ENCODE results near the gene ASB3.
"Not testable (repeated sequence)": the region's sequence is repeated elsewhere in the genome, so short reads cannot be mapped to it uniquely, and the experiment has no call there.

ASB3 gene, protein sequence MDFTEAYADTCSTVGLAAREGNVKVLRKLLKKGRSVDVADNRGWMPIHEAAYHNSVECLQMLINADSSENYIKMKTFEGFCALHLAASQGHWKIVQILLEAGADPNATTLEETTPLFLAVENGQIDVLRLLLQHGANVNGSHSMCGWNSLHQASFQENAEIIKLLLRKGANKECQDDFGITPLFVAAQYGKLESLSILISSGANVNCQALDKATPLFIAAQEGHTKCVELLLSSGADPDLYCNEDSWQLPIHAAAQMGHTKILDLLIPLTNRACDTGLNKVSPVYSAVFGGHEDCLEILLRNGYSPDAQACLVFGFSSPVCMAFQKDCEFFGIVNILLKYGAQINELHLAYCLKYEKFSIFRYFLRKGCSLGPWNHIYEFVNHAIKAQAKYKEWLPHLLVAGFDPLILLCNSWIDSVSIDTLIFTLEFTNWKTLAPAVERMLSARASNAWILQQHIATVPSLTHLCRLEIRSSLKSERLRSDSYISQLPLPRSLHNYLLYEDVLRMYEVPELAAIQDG

DNA sequence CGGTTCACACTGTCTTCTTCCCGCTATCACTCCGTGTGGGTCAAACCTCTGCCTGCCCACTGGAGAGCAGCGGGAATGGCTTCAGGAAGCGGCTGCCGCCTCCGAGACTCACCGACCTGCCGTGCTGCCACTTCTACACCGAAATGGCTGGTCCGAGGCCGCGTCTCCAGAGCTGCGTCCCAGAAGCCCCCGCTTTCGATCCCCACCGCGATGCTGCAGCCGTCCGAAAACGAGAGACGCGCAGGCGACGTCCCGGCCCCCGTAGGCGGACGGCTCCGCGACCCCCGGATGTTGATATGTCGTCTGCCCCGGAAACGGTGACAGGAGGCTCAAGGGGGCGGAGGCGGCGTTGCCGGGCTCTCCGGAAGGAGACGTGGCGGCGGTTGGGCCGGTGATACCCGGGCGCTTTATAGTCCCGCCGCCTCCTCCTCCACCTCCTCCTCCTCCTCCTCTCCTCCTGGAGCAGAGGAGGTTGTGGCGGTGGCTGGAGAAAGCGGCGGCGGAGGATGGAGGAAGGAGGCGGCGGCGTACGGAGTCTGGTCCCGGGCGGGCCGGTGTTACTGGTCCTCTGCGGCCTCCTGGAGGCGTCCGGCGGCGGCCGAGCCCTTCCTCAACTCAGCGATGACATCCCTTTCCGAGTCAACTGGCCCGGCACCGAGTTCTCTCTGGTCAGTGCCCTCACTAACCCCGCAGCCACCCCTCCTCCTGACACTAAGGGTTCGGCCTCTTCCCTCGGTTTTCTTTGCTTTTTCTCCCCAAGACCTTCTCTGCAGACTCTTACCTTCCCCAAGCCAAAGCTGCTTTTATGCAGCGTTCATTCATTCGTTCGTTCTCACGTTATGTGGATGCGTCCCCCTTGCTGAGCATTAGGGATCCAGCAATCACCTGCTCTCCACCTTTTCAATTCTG, at the start of gene ASB3, which contains the start of gene ERLEC1:
ASB3 (minus strand) TSS at position 249 of the 909 bp plus-strand sequence. CDS start 21,381 bp downstream, outside the sequence.
ERLEC1 (plus strand) TSS at position 340 of the 909 bp plus-strand sequence; CDS start at position 507, 167 bp downstream.
- DNase-seq, result peak; percentile 69

DNA sequence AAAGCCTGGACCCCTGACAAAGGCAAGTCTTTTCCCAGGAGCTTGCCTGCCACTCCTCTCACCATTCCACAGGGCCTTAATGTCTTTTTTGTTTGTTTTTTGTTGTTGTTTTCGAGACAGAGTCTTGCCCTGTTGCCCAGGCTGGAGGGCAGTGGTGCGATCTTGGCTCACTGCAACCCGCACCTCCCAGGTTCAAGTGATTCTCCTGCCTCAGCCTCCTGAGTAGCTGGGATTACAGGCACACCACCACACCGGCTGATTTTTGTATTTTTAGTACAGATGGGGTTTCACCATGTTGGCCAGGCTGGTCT, 43.2 kb upstream of the ASB3 start:
- DNase-seq, result not testable (repeated sequence)

DNA sequence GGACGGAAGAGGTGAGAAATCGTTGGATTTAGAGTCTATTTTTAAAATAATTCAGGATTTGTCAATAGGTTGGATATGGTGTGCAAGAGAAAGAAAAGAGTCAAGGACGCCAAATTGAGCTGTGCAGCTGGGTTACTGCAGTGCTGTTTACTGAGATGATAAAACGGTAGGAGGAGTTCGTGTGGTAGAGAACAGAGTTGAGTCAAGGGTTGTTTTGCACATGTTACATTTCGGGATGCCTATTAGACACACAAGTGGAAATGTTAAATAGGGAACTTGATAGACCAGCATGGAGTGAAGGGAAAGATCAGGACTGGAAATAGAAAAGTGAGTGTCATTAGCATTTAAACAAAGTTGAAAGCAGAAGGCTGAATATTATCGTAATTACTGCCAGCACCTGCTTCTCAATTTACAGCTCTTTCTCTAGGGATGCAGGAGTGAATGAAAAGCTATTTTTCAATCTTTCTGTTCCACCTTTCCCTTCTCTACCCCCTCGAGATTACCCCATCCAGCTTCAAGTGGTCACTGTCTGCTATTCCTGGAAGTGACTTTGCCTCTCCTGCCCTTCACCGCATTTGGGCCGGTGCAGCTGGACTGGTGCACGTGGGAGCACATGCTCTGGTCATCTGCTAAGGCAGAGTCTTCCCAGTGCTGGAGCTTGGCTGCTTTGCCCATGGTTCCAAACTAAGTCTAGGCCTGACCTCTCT, 42.7 kb upstream of the ASB3 start:
- DNase-seq, result no peak

DNA sequence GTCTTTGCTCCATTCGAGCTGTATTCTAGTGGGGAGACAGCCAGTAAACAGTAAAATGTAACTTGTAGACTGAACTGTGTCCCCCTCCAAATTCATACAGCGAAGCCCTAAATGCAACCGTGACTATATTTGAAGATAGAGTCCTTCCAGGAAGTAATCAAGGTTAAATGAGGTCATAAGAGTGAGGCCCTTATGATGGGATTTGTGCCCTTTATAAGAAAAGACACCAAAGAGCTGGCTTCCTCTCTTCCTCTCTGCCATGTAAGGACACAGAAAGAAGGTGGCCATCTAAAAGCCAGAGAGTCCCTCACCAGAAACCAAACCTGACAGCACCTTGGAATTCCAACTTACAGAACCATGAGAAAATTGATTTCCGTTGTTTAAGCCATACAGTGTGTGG, 41.6 kb upstream of the ASB3 start:
- DNase-seq, result no peak

DNA sequence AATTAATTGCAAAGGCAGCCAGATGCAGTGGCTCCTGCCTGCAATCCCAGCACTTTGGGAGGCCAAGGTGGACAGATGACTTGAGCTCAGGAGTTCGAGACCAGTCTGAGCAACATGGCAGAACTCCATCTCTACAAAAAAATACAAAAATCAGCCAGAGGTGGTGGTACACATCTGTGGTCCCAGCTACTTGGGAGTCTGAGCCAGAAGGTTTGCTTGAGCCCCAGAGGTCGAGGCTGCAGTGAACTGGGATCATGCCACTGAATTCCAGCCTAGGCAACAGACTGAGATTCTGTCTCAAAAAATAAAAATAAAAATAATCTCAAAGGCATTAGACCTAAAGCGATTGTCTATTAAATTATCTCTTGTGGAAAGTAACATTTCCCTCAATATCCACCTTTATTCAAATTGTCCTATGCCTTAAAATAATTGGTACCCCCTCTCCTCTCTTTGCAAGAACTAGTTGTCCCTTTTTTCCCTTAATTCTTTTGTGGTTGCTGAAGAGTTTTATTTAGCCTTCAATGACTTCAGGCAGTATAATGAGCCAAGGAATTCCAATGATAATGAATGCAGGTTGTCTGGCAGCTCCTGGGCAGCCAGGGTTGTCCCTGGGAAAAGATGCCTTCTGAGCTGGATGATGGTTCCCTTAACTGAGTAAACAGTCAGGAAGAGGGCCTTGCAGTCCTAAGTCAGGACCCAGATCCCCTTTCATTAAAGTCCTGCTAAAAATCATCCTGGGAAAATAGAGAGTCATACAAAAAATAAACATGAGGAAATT, 40.8 kb upstream of the ASB3 start:
- DNase-seq, result no peak

DNA sequence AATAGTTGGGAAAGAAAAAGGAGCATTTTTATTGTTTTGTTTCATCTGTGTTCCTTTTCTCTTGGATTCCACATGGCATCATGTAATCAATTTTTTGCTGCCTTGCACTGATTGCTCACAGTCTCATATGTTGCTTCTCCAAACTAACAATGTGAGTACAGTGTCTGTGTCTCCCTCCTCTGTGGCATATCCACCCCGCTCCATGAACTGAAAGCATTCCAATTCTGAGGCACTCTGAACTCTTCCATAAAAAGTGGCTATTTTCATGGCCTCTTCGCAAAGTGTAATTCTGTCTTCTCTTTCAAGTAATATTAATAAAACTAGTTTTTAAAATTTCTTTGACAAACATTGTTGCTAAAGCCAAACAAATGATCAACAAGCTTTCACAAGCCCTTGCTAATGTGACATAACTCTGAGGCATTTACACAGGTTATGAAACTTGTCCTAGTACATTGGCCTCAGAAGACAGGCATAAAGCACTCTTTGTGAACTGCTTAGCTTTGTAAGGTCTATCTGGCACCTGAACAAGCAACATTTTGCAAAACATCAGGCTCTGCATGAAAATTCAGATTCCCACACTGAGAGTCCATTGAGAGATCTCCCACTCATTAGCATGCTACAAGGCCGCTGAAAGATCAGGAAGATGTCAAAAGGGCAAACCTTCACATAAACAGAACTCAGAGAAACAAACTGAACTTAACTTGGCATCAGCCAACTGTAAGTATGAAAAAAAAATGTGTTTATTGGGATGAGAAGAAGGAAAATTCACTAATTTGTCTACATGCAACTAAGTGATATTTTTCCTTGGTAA, 40.0 kb upstream of the ASB3 start:
- no peak for DNase-seq

DNA sequence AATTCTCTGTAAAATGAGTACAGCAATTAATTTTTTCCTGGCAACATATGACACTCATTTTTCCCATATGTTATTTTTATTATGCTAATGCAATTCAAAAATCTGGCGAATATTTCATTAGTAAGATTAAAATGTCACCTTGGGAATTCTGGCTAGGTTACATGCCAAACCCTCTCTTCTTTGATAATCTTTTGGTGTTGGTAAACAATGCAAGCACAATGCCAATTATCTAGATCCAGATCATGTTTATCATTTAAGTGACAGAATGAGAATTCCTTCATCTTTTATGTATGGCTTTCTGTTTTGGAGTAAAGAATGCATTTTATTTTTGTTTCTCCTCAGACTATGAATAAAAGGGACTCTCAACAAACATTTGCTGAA, 39.3 kb upstream of the ASB3 start:
- DNase-seq, result no peak

DNA sequence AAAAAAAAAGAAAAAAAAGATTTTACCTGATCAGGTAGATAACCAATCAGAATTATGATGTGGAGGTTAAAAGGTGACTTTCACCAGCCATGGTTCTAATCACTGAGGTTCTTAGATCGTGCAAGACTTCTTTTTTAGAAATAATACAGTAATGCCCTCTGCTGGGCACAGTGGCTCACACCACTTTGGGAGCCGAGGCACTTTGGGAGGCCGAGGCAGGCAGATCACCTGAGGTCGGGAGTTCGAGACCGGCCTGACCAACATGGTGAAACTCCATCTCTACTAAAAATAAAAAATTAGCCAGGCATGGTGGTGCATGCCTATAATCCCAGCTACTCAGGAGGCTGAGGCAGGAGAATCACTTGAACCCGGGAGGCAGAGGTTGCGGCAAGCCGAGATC, 36.9 kb upstream of the ASB3 start:
- not testable (repeated sequence) for DNase-seq

DNA sequence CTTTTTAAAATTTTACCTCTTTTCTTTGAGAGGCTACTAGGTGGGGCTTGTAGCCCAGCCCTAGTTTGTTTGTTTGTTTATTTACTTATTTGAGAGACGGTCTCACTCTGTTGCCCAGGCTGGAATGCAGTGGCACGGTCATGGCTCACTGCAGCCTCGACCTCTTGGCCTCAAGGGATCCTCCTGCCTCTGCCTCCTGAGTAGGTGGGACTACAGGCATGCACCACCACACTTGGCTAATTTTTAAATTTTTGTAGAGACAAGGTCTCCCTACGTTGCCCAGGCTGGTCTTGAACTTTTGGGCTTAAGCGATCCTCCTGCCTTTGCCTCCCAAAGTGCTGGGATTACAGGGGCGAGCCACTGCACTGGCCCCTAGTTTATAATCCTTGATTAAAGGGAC, 35.1 kb upstream of the ASB3 start:
- no peak for DNase-seq

DNA sequence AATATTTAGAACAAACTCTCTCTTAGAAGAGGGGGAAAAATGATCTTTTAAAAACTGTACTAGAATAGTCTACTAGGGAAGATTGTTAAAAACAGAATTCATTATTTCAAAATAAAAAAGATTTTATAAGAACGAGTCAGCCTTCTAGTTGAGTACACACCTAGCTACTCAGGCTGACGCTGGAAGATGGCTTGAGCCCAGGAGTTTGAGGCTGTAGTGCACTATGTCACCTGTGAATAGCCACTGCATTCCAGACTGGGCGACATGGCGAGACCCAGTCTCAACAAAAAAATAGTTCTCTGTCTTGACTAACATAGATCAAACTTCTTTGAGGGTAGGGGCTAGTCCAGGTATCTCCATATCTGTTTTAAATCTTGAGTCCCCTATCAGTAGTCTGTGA, 34.0 kb upstream of the ASB3 start:
- no peak for DNase-seq

DNA sequence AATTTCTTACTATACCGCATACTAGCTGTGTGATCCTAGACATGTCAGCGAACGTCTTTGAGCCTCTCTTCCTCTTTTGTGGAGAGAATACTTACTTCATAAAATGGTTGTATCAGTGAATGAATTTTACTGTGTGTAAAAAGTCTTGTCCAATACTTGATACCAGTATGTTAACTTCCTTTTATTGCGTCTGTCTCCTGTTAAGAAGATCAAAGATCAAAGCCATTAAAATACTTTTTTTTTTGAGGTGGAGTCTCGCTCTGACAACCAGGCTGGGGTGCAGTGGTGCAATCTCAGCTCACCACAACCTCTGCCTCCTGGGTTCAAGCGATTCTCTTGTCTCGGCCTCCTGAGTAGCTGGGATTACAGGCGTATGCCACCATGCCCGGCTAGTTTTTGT, 33.3 kb upstream of the ASB3 start:
- DNase-seq, result no peak

DNA sequence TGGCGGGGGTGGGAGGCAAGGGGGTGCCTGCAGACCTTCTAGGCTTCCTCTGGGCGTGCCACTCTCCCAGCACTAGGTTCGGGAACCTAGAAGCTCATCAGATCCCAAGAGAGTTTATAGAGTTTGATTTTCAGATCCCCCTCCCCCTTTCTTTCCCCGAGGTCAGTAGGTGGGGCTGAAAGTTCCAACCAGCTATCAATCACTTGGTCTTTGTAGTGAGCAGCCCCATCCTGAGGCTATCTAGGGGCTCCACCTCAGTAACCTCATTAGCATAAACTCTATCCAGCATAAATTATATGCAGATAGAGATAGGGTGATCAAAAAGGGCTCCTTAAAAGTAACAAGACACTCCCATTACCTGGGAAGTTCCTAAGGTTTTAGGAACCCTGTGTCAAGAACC, 32.9 kb upstream of the ASB3 start:
- DNase-seq, result no peak

DNA sequence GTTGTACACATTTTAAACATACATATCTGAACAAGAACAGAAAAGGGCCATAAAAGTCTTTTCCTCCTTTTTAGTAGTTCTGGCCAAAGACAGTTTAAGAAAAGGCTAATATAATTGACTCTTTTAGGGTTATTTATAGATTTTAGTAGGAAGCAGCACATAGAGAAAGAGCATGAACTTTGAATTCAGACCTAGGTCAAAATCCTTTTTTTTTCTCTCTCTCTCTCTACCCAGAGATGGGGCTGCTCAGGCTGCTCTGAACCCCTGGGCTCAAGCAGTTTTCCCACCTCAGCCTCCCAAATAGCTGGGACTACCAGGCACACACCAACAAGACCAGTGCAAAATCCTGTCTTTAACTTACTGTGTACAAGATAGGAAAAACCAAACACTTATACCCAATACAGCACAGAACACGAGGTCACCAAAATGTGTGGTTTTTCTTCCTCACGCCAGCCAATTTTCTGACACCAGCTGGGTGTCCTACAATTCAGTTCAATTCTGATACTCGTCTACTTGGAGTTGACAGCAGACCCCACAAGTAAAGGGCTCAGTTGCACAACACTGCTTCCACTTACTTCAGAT, 32.2 kb upstream of the ASB3 start:
- DNase-seq, result no peak

DNA sequence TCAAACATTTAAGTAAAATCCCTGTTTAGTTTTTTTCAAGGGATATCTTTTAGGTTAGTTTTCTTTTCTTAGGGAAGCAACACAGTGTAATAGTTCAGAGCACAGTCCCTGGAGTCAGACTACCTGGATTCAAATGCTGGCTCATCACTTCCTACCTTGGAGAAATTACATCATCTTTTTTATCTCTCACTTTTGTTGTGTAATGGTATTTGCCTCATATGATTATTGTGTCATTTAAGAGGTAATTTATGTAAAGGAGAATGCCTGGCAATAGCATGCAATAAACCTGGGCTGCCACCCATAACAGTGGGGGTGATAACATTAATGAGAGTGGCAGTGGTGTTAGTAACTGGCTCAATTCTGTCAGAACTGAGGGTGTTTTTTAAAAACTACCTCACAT, 26.4 kb upstream of the ASB3 start:
- DNase-seq, result no peak

DNA sequence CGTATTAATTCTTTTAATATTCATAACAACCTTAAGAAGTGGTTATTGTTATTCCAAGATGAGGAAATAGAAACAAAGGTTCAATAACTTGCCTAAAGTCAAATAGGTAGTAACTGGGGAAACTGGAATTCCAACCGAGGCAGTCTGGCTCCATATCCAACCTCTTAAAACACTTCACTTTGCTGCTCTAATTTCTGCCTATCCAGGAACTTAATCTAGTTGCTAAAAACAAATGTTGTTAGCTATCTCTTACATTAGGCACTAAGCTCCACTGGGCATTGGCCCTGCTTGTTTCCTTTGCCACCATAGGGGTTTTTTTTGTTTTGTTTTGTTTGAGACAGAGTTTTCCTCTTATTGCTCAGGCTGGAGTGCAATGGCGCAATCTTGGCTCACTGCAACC, 24.8 kb upstream of the ASB3 start:
- no peak for DNase-seq

DNA sequence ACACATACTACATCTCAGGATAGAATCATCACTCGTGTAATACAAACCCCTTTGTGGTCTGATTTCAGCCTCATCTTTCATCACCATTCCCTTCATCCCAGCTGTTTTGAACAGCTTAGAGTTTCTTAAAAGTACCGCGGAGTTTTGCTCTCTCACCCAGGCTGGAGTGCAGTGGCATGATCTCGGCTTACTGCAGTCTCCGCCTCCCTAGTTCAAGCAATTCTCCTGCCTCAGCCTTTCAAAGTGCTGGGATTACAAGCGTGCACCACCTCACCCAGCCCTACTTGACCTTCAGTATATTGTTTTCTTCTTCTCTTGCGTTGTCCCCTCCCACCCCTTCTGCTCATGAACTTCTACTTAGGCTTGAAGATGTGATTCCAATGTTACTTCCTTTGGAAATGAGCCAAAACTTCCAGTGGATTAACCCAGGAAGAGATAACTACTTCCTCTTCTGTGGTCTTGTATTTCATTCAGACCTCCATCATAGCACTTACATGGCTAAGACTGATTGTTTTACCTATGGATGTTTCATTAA, 15.9 kb upstream of the ASB3 start:
- no peak for DNase-seq

DNA sequence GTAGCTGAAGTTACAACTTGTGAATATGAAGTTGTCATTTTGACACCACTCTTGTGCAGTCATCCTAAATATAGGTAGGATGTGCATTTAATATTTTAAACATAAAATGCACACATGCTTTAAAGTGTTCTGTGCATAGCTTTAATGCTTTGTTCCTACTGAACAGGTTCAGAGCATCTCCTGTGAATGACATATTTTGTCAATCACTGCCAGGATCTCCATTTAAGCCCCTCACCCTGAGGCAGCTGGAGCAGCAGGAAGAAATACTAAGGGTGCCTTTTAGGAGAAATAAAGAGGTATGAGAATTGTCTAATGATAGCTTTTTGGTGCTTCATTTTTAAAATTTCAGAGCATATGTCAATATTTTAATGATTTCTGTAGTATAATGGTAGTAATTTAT, 14.8 kb upstream of the ASB3 start:
- DNase-seq, result no peak

DNA sequence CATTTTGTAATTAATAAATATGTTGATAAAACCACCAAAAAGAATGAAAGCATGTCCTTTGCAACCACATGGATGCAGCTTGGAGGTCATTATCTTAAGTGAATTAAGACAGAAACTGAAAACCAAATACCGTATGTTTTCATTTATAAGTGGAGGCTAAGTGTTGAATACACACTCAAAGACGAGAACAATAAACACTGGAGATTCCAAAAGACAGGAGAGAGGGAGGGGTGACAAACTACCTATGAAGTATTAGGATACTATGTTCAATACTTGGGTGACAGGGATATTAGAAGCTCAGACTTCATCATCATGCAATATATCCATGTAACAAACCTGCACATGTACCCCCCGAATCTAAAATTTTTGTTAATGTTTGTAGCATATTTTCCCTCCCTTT, 7.1 kb upstream of the ASB3 start:
- no peak for DNase-seq

DNA sequence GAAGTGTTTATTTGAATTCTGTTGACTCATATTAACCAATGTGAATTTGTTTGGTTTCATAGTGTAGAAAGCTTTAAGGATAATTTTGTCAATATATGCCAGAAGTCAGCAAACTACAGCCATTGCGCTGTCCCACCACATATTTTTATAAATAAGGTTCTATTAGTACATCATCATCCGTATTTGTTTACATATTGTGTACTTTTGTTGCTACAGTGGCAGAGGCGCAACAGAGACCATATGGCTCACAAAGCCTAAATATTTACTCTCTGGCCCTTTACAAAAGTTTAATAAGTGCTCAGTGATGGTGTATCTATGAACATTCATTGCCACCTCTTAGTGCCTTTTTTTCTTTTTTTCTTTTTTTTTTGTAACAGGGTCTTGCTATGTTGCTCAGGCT, 6.5 kb upstream of the ASB3 start:
- DNase-seq, result no peak

DNA sequence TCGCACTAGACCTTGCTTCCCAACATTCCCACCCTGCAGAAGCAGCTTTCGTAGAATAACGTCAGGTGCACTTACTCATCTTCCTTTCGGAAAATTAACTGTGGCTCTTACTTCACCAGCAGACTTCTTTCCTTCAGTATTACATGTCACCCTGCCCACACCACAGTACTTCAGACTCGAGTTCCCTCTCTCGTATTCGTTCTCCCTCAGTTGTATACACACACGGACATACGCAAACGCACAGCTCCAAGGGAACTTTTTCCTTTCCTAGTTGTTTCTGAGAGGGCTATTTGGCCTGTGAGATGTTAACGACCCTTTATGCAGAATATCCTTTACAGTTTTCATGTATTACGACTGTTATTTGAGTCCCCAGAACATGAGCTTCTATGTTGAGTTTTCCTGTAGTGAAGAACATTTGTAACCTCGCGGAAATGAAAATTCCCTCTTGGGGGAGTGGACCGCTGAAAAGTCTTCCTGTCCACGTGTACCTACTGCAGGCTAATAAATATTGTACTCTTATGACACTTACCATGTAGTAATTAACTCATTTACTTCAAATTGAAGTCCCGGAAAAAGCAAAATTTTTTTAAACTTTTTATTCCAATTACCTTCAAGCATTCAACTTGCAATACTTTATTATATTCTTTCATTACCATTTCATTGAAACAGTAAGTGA, 999 bp upstream of the ASB3 start:
- no peak for DNase-seq
